NCI-H1105 (cell line): ENCODE results near the gene FAM221B.

Experiments used
- DNase-seq: peaks from one replicate; lab custom pipeline; 2025; lab: John Stamatoyannopoulos, UW

The FAM221B gene

DNA sequence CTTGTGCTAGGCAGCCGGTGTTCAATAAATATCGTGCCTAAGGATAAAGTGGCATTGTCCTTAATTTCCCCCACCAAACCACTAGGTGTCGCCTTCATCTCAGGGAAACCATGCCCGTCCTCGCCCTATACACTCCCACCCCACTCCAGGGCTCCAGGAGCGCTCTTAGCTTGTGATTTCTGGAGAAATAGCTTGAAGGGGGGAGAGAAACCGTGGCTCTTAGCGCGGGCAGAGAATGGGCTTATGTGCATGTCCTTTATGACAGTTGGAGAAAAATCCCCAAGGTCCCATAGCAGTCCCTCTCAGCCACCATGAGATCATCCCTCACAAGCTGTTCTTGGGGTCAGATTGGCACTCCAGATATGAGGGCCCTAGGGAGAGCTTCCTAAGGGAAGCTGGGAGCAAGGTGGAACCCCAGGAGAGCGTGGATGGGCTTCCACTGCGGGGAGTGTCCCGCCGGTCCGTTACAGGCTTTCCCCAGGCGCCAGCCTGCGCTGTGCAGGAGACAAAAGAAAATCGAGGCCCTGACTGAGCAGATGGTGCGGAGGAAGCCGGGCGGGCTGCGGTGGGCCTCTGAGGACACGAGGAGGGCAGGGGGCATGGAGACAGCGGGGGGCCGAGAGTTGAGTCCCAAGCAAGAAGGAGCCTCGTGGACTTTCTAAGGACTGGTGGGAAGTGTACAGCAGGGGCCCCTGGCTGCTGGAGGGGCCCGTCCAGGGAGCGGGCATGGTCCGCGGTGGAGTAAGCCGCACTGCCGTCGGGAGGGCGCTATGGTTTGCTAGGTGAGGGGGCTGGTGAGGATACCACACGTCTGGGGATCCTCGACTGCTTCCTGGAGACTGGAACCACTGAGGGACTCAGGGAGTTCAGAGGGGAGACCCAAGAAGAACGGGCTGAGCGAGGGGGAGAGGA, 37.9 kb downstream of the FAM221B start:
- peak; percentile 79 for DNase-seq

DNA sequence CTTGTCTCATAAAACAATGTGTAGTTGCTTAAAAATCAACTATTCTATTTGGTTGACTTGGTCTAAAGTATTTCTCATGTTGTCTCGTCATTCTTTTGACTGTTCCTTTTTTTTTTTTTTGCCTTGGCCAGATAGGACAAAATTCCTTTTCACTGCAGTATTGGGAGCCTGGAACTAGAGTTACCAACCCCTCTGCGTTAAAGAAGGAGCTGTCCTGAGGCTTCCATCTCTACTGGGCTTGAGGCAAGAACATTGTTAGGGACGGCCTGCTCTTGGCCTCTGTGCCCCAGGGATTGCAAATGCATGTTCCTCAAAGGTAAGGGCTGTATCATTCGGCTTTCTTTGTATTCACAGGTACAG, 38.5 kb downstream of the FAM221B start:
- no peak for DNase-seq

DNA sequence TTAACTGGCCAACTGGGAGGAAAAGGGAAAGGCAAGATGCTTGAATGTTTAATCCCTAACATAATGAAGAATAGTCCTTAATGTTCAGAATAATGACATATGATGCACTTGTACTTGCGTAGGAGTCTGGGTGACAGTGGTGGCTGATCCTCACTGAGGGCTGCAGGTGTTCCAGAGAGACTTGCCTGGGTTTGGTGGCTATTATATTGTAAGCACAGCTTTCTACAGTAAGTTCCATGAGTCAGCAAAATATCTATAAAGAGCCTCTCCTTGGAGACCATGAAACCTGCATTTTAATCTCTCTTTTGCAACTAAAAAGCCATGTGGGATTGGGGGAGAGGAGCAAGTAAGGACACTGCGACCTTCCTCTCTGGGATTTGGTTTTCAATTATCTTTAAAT, 39.0 kb downstream of the FAM221B start:
- no peak for DNase-seq

DNA sequence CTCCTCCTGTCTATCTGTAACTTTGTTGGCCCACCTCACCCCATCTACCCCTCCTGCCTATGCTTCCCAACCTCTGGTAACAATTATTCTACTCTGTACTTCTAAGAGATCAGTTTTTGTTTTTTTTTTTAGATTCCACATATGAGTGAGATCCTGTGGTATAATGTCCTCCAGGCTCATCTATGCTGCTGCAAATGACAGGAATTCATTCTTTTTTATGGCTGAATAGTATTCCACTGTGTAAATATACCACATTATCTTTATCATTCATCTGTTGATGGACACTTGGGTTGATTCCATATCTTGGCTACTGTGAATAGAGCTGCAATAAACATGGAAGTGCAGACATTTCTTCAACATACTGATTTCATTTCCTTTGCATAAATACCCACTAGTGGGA, 45.1 kb downstream of the FAM221B start:
- no peak for DNase-seq

DNA sequence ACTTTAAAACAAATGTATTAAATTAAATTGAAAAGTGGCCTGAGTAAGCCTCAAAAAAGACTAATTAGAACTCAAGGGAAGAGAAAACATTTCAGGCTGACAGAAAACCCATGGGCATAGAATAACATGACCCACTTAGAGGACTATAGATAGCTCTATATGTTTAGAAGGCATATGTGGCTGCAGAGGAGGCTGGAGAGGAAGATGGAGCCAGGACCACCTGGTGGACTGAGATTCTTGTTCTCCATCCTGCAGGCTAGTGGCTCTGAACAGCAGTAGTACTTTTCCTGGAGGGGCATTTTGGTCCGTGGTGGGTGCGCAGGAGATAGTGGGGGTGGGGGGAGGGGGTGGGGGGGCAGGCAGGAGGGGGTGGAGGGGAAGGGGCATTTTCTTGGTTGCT, 47.5 kb downstream of the FAM221B start:
- no peak for DNase-seq

DNA sequence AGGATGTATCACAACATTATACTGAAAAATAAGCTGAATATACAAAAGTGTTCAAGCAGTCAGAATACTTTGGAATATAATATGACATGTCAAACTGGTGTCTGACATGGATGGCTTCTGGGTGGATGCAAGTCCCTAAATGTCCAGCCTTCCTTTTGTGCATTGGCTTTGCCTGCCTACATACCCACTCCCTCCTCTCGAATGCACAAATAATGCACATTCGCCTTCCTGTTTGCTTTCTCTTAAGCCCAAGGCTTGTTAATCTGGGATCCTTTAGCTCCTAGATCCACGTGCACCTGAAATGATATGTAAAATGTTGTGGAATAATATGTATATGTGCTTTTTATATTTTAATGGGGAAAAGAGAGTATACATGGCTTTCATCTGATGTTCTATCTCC, 50.0 kb downstream of the FAM221B start:
- DNase-seq: no peak

DNA sequence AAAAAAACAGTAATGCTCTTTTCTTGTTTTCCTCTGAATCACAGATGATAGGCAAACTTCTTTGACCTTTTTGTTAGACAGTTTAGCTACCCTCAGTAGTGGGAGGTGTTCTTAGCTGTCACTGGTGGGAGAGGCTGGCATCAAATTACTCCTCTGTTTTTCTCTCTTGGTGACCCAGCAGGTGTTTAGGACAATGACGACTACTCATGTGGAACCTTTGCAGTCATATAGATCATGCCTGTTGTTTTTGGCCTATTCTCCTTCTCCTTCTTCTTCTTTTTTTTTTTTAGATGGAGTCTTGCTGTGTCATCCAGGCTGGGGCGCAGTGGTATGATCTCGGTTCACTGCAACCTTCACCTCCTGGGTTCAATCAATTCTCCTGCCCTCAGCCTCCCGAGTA, 52.5 kb downstream of the FAM221B start:
- peak; percentile 74 for DNase-seq

DNA sequence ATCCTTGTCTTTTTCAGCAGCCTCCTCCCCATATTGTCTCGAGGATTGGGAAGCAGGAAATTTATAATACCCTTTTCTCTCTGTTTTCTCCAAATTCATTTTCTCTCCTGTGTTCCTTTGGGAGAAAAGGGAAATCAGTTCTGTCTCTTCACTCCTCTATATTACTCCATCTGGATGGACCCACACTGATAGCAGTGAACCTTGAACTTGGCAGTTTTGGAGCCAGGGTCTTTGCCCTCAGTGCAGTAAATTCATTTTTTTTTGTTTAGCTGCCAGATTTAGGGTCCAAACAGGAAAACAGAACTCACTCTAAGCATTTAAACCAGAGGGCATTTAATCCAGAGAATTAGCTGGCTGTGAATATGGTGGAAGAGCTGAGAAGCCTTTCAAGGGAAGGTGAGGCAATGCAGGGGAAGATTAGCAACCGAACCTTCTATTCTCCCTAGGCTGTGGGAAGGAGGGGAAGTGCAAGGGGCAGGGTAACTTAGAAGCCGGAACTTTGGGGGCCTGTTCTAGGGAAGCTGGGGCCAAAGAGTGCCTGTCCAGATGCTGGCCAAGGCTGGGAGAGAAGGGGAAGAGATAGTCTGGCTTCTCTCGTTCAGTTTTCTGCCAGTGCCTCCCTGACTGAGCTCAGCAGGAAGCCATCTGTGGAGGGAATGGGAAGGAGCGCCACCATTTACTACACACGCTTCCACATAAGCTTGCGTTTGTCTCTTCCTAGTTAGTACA, 53.5 kb downstream of the FAM221B start:
- DNase-seq: no peak

DNA sequence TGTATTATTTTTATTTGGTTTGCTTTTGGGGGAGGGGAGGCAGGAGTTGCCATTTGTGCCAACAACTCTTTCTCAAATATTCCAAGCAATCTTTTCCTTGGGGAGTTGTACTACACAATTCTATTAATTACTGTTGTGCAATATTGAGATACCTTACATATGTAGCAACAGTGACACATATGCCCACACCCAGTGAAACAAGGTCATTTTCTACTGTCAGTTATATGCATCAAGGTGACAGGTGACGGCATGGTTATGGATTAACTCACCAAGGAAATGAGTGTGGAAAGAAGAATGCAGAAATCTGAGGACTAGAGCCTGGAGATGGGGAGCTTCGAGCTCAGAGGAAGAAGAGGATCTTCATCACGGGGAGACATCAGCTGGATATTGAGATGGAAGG, 56.6 kb downstream of the FAM221B start:
- DNase-seq: no peak

DNA sequence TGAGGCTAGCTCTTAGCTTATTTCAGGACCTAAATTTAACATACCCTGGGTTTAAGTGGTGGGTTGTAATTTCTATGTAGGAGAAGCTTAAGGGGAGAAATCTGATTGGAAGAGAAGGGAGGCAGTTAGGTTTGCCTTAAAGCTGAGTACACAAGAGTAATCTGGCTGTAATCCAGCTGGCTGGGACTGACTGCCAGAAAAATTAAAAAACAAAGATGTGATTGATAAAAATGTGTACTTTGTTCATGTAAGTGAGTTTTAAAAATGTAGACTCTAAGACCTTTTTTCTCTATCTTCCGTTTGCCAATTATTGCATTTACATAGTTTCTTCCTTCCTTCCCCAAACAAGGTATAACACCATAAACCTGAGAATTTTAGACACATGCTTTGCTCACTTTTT, 57.0 kb downstream of the FAM221B start:
- peak; percentile 74 for DNase-seq

DNA sequence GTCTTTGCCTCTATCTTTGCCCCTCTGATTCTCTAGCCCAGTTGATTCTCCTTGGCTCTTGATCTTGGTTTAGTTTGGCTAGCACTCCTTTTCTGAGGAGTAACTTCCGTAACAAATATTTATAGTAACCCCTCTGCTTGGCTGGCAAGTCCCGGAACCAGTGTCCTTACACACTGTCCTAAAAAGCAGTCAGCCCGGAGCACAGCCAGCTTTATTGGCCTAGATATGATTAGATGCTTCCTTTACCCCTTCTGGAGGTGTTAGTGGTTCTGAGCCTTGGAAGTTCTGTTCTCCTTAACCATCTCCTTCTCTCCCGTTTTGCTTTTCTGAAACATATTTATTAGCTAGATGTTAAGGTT, 57.5 kb downstream of the FAM221B start:
- no peak for DNase-seq

DNA sequence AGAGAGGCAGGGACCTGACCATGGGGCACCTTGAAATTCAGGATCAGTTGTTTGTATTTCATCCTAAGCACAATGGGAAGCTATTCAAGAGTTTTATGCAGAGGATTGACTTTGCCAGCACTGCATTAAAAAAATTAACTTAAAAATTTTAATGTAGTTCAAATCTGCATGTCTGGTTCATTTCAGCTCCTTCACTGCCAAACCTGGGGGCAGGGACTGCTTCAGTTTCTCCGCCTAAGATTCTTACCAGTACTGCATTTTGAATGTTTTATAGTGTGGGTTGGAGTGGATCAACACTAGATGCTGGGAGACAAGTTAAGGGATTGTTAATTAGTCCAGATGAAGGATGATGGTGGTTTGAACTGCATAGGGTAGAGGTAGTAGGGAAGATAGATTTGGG, 58.8 kb downstream of the FAM221B start:
- DNase-seq: no peak

DNA sequence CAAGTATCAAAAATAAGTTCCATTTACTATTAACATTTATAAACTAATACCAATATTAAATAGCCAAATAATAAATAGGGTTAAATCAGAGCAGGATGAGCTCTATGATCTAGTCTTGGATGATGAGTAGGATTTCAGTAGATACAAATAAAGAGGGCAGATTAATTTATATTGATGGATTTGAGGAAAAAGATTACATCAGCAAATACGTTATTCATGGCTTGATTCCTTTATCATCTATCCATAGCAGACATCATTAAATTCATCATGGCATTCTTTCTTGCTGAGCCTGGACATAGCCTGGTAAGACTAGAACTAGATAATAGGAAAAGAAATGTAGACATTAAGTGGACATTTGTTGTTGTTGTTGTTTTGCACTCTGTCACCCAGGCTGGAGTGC, 61.1 kb downstream of the FAM221B start:
- no peak for DNase-seq

DNA sequence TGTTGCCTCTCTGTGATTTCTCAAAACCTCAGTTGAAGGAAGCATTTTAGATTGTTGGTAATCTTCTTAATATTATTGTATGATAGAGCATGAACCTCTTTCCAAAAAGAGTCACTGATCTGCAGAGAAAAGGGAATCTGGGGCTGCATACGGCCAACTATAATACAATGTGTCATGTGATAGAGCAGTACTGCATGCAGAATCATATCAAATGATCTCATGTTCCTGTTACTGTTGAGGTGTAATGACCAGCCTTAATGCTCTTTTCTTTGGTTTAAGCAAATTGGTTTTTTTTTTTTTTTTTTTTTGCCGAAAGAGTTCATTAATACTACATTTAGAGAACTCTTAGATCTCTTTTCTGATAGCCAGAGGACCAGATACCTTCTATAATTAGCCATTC, 61.5 kb downstream of the FAM221B start:
- DNase-seq: no peak
